GM13976 (cell line): ENCODE measurements around the gene ACSS1.

Experiments used
- DNase-seq: peaks from one replicate; pipeline ENCODE4 v3.0.0; 2012; ENCODE audit warnings: low spot score
- CTCF ChIP-seq: IDR thresholded peaks from 2 replicates; pipeline ENCODE4 v1.5.1; 2012; ENCODE audit warnings: borderline replicate concordance, mild to moderate bottlenecking; ENCODE audit not compliant: insufficient read depth; ENCODE audit errors: extremely low read depth, missing control alignments, control extremely low read depth
- in situ Hi-C: fragments of 300-500 bp; cut with MboI; formaldehyde crosslinking; loops from one replicate; pipeline ENCODE4 v1.12.0; 2022; ENCODE audit warnings: low sequenced_read_pairs, mixed read lengths, inconsistent platforms; ENCODE audit not compliant: unreplicated experiment

ACSS1 gene

GRCh38 chr20:25037288-25038102 lies 20.4 kb downstream of the ACSS1 start:
- TF ChIP-seq CTCF: no peak
- in situ Hi-C loops: no loop called here
- no peak for DNase-seq

DNA sequence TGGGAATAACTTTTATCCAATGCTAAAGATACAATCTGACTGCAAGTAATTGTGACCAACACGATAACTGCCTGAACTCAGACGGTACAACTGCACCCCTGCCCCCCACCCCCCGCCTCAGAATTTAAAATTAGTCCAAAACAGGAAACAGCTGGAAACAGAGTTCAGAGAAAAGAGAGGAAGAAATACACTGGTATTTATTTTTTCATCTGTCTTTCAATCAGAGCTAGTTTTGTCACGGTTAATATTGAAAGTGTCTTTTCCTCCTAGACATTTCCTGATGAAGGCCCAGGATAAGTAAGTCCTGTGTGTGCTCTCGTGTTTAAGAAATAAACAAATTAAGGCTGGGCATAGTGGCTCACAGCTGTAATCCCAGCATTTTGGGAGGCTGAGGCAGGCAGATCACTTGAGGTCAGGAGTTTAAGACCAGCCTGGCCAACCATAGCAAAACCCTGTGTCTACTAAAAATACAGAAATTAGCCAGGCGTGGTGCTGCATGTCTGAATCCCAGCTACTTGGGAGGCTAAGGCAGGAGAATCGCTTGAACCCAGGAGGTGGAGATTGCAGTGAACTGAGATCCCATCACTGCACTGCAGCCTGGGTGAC lies 21.5 kb downstream of the ACSS1 start:
- no peak for DNase-seq
- in situ Hi-C loops: no loop called here
- no peak for TF ChIP-seq CTCF

GRCh38 chr20:25035921-25036320 lies 22.0 kb downstream of the ACSS1 start:
- TF ChIP-seq CTCF: no peak
- in situ Hi-C loops: no loop called here
- no peak for DNase-seq

DNA sequence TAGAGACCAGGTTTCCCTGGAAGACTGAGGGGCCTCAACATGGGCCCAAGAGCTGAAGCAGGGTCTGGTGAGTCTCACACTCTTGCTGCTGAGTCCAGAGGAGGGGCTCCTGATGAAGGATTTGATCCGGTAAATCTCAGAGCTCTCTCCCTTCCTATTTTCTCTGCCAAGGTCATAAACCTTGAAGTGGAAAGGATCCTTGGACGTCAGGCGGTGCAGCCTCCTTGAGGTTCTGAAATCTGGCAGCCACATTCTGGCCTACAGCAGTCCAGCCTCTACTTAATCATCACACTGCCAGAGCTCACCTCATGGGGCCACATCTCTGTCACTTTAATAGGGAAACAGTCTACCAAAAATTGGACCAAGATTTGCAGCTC lies 24.0 kb downstream of the ACSS1 start:
- no peak for DNase-seq
- TF ChIP-seq CTCF: no peak
- in situ Hi-C loops: no loop called here

DNA sequence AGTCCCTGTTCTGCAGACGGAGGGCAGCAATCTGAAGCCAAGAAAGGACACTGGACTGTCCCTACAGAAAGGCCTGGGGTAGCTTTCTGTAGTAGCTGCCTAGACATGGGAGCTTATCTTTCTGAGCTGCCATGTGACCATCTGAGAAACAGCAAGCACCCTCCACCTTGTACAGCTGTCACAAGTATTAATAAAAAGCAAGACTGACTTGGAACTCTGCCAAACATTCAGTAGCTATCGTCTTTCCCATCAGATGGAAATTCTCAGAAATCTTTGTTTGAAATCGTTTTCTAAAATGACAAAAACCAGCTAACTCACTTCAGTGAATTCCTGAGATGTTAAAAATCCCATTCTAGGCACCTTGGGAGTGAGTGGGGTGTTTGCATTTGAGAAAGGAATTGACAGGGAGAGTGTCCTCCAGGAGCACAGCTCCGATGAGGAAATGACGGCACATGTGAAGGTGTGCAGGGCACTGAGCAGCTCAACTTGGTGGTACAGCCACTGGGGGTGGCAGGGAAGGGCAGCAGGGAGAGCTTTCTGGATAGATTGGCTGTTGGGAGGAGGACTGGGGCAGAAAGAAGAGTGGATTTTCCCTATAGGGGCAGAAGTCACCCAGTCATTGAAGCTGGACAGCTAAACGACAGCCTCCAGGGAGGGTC lies 24.5 kb downstream of the ACSS1 start:
- in situ Hi-C loops: no loop called here
- DNase-seq: no peak
- no peak for TF ChIP-seq CTCF

DNA sequence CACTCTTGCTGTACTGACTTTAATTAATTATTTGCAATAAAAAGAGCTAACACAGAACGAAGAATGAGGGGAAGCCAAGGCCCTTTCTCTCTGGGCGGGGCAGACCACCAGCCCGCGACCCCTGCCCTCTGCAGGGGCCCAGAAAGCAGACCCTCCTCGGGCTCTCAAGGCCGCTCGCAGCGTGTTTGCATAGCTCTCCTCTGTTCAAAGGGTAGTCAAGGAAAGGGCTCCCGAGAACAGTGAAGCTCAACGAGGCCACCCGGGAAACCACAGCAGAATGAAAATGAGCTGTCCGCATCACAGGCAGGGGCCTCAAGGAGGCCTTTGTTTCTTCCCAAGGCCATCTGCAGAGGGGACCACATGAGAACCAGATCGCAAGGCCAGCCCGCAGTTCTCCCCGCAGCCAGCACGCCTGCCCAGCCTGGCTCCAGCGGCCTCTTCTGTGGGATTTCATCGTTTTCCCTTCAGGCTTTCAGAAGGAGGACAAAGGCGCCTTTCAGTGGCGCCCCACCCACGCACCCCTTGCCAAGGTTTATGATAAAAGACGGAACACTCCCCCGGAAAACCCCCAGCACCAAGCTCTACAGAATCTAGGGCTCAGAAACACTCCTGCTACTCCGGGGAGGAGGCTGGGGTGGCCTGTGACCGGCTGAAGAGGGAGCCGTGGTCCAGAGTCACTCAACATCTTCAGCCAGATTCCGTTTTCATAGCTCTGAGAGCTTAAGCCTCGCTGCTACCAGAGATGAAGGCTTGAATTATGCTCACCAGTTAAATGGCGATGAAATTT lies 25.3 kb downstream of the ACSS1 start:
- no peak for TF ChIP-seq CTCF
- in situ Hi-C loops: no loop called here
- DNase-seq: no peak
